A549 (cell line): ENCODE results near the gene KIAA0825. TPM values are rescaled to one million over a fixed set of nuclear protein-coding genes. Genes with fewer than 3 reads are reported as not detected.

Experiments
- ATAC-seq, 2 experiments: fragments of 200-7000 bp in 1 of 2; fragments of >200 bp in 1 of 2; cut with Nextera tagmentation in 1 of 2; cut with Tn5 transposase in 1 of 2; 3 replicates each; pipeline versions ENCODE4 v1.8.0 to v1.9.1; 2018 to 2020; ENCODE audit warnings: mild to moderate bottlenecking in 1 of 2, moderate library complexity in 1 of 2
- CTCF ChIA-PET: fragments of 300-600 bp; sonication (Branson Sonifier 250); formaldehyde crosslinking; extraction: SDS; loops from one replicate; lab custom pipeline; 2021; ENCODE audit warnings: antibody characterized with exemption, inconsistent platforms; lab: Yijun Ruan, JAX
- POLR2A ChIA-PET: fragments of 350-600 bp; formaldehyde crosslinking; extraction: SDS; loops from one replicate; lab custom pipeline; 2021; ENCODE audit warnings: antibody characterized with exemption, inconsistent platforms; lab: Yijun Ruan, JAX
- DNase-seq, 2 experiments: peaks; one replicate each; pipeline versions ENCODE4 v3.0.0 to v3.0.0-alpha.2; 2011 to 2016; ENCODE audit warnings: low read depth in 1 of 2, low spot score in 1 of 2
- FAIRE-seq: peaks from 2 replicates; lab custom pipeline; 2011; peaks lifted over from hg19 to GRCh38; lab: Jason Lieb, UNC
- H3K27ac ChIP-seq, 2 experiments: fragments of >200 bp; sonication (Bioruptor Twin); formaldehyde crosslinking; 3 replicates each; pipeline ENCODE4 v1.5.1; 2016 to 2017
- H3K4me1 ChIP-seq: fragments of >200 bp; sonication (Bioruptor Twin); formaldehyde crosslinking; 3 replicates; pipeline ENCODE4 v1.6.1; 2016
- H3K4me2 ChIP-seq: fragments of >200 bp; sonication (Bioruptor Twin); formaldehyde crosslinking; 3 replicates; pipeline ENCODE4 v1.6.1; 2016
- H3K4me3 ChIP-seq: fragments of >200 bp; sonication (Bioruptor Twin); formaldehyde crosslinking; 3 replicates; pipeline ENCODE4 v1.5.1; 2016
- H3K9me3 ChIP-seq: fragments of >200 bp; sonication (Bioruptor Twin); formaldehyde crosslinking; 3 replicates; pipeline ENCODE4 v1.6.1; 2016
- ATOH8 ChIP-seq: fragments of 250-450 bp; sonication (Bioruptor Pico); IDR thresholded peaks from 2 replicates; pipeline ENCODE4 v1.5.0; 2020; ENCODE audit warnings: low read depth, mild to moderate bottlenecking, moderate library complexity
- CBX8 ChIP-seq: fragments of 200-600 bp; sonication (generic); IDR thresholded peaks from 2 replicates; pipeline ENCODE4 v1.6.1; 2016
- CHD4 ChIP-seq: fragments of 200-600 bp; sonication (generic); IDR thresholded peaks from 2 replicates; pipeline ENCODE4 v1.6.1; 2016; ENCODE audit warnings: antibody characterized with exemption, mild to moderate bottlenecking, borderline replicate concordance
- CTCF ChIP-seq: fragments of >200 bp; sonication (Bioruptor Twin); formaldehyde crosslinking; IDR thresholded peaks from 3 replicates; pipeline ENCODE4 v1.5.1; 2016
- EHF ChIP-seq: fragments of 250-450 bp; sonication (Bioruptor Pico); IDR thresholded peaks from 2 replicates; pipeline ENCODE4 v1.5.0; 2020; ENCODE audit warnings: mild to moderate bottlenecking
- ELK1 ChIP-seq: fragments of 150-350 bp; IDR thresholded peaks from 2 replicates; pipeline ENCODE4 v1.6.1; 2014; ENCODE audit warnings: low read depth, mild to moderate bottlenecking, low read length
- EP300 ChIP-seq, 2 experiments: fragments of >200 bp; sonication (Bioruptor Twin); formaldehyde crosslinking; IDR thresholded peaks; 2 replicates in 1 of 2; 3 replicates in 1 of 2; pipeline ENCODE4 v1.6.1; 2016 to 2017
- ESRRA ChIP-seq: fragments of 150-350 bp; IDR thresholded peaks from 2 replicates; pipeline ENCODE4 v1.6.1; 2014; ENCODE audit warnings: mild to moderate bottlenecking, low read length, borderline replicate concordance
- FOSB ChIP-seq: fragments of 250-450 bp; sonication (Bioruptor Pico); IDR thresholded peaks from 2 replicates; pipeline ENCODE4 v1.5.0; 2020; ENCODE audit warnings: mild to moderate bottlenecking, moderate library complexity
- GATA3 ChIP-seq: IDR thresholded peaks from 2 replicates; pipeline ENCODE4 v1.6.1; 2012; ENCODE audit warnings: borderline replicate concordance
- HOXA7 ChIP-seq: fragments of 250-450 bp; sonication (Bioruptor Pico); IDR thresholded peaks from 2 replicates; pipeline ENCODE4 v1.5.0; 2020; ENCODE audit warnings: mild to moderate bottlenecking, moderate library complexity
- JUN ChIP-seq, 2 experiments: fragments of >200 bp; sonication (Bioruptor Twin); formaldehyde crosslinking; IDR thresholded peaks; 2 replicates in 1 of 2; 3 replicates in 1 of 2; pipeline ENCODE4 v1.6.1; 2016 to 2017
- JUNB ChIP-seq: fragments of >200 bp; sonication (Bioruptor Twin); formaldehyde crosslinking; IDR thresholded peaks from 2 replicates; pipeline ENCODE4 v1.6.1; 2016
- KDM1A ChIP-seq: fragments of 200-600 bp; sonication (generic); IDR thresholded peaks from 2 replicates; pipeline ENCODE4 v1.6.1; 2016; ENCODE audit warnings: low read depth, mild to moderate bottlenecking
- KDM5A ChIP-seq: fragments of 200-600 bp; sonication (generic); IDR thresholded peaks from 2 replicates; pipeline ENCODE4 v1.6.1; 2016; ENCODE audit warnings: antibody characterized with exemption, mild to moderate bottlenecking
- MYC ChIP-seq: IDR thresholded peaks from 2 replicates; pipeline ENCODE4 v1.6.1; 2012; ENCODE audit warnings: mild to moderate bottlenecking, inconsistent platforms, low read length, improper control_type of control experiment, borderline replicate concordance
- NR3C1 ChIP-seq: fragments of >200 bp; sonication (Bioruptor Twin); formaldehyde crosslinking; IDR thresholded peaks from 3 replicates; pipeline ENCODE4 v1.6.1; 2017
- PBX3 ChIP-seq: IDR thresholded peaks from 2 replicates; pipeline ENCODE4 v1.6.1; 2012
- RAD21 ChIP-seq, 2 experiments: fragments of >200 bp in 1 of 2; sonication (Bioruptor Twin) in 1 of 2; formaldehyde crosslinking in 1 of 2; IDR thresholded peaks in 1 of 2; conservative IDR thresholded peaks in 1 of 2; 2 replicates in 1 of 2; 3 replicates in 1 of 2; pipeline ENCODE4 v1.6.1; 2012 to 2018; ENCODE audit warnings: inconsistent platforms in 1 of 2
- RCOR1 ChIP-seq: fragments of 150-350 bp; IDR thresholded peaks from 2 replicates; pipeline ENCODE4 v1.6.1; 2014; ENCODE audit warnings: antibody characterized with exemption, low read length, low read depth
- REST ChIP-seq: fragments of 200-600 bp; sonication (generic); IDR thresholded peaks from 2 replicates; pipeline ENCODE4 v1.6.1; 2016; ENCODE audit warnings: antibody characterized with exemption, mild to moderate bottlenecking, moderate library complexity
- SREBF2 ChIP-seq: fragments of 450-650 bp; IDR thresholded peaks from 2 replicates; pipeline ENCODE4 v1.6.1; 2014; ENCODE audit warnings: mild to moderate bottlenecking, moderate library complexity
- TFCP2L1 ChIP-seq: fragments of 250-450 bp; sonication (Bioruptor Pico); IDR thresholded peaks from 2 replicates; pipeline ENCODE4 v1.5.0; 2021; ENCODE audit warnings: mild to moderate bottlenecking
- TP53 ChIP-seq: fragments of 250-450 bp; sonication (Bioruptor Pico); IDR thresholded peaks from 2 replicates; pipeline ENCODE4 v1.5.0; 2021; ENCODE audit warnings: mild to moderate bottlenecking, moderate library complexity
- ZFP36 ChIP-seq: fragments of 450-650 bp; IDR thresholded peaks from 2 replicates; pipeline ENCODE4 v1.6.1; 2014; ENCODE audit warnings: borderline replicate concordance; ENCODE audit not compliant: partially characterized antibody
- ZNF302 ChIP-seq: fragments of 250-450 bp; sonication (Bioruptor Pico); IDR thresholded peaks from 2 replicates; pipeline ENCODE4 v1.9.0; 2021; ENCODE audit warnings: inconsistent platforms, mild to moderate bottlenecking, moderate library complexity
- ZSCAN20 ChIP-seq: fragments of 250-450 bp; sonication (Bioruptor Pico); IDR thresholded peaks from 2 replicates; pipeline ENCODE4 v1.8.0; 2022; ENCODE audit warnings: mild to moderate bottlenecking, moderate library complexity
- WGBS: methylation state at CpG from one replicate; pipeline ENCODE4 v1.1.6; 2017; ENCODE audit errors: missing lambda C conversion rate; 5-methylcytosine and 5-hydroxymethylcytosine counted together
- polyA plus RNA-seq, 4 experiments: library from polyadenylated mRNA; depleted of rRNA in 3 of 4; stranded (reverse); fragments of >200 nt; fragmentation: RNase III in 1 of 4; extraction: RNeasy Plus Mini Kit Qiagen cat#74134 plus additional on column Dnase treatment in 1 of 4; gene quantifications; 2 replicates in 3 of 4; 3 replicates in 1 of 4; pipeline ENCODE4 v1.2.3, GENCODE V29; 2011 to 2017

Gene KIAA0825
- polyA plus RNA-seq, 2 of the 4 experiments (the other 2 are of a cell fraction): 0.57 to 0.80 TPM

- ATAC-seq: no peak
These were observed 60.4 kb downstream of the KIAA0825 start for GRCh38 chr5:94558028-94558427.

GRCh38 chr5:94551858-94552257, 66.5 kb downstream of the KIAA0825 start:
- no peak for TF ChIP-seq KDM1A
- TF ChIP-seq ZNF302 (CRISPR knock-in tag): no peak
- no peak for TF ChIP-seq FOSB
- no peak for TF ChIP-seq REST
- no peak for TF ChIP-seq RAD21 (conservative IDR thresholded peaks at IDR 0.05 in 1 of 2, IDR thresholded peaks at IDR 0.05 in 1 of 2)
- TF ChIP-seq ELK1: no peak
- no peak for TF ChIP-seq ZFP36
- no peak for TF ChIP-seq EHF (CRISPR knock-in tag)
- no peak for TF ChIP-seq TFCP2L1
- TF ChIP-seq TP53 (CRISPR knock-in tag): no peak
- TF ChIP-seq EP300 (IDR thresholded peaks at IDR 0.05): no peak
- TF ChIP-seq JUNB: no peak
- TF ChIP-seq SREBF2: no peak
- TF ChIP-seq MYC: no peak
- no peak for TF ChIP-seq PBX3
- TF ChIP-seq RCOR1: no peak
- no peak for TF ChIP-seq CTCF
- TF ChIP-seq HOXA7: no peak
- no peak for TF ChIP-seq CBX8
- no peak for TF ChIP-seq ESRRA
- POLR2A ChIA-PET: no interaction called here
- FAIRE-seq: no peak

More at GRCh38 chr5:94558028-94558427, 60.4 kb downstream of the KIAA0825 start:
- POLR2A ChIA-PET: no interaction called here
- WGBS: 78% methylated on average over 5 of the region's 5 CpGs
- Histone ChIP-seq H3K27ac (no peak overlapping the region), H3K4me3 (no peak overlapping the region), H3K9me3 (no peaks in the 10 kb centered on the region), H3K4me2 (no peak overlapping the region), H3K4me1 (peaks cover 2% of the 10 kb centered on the region; the same call in 1 of the 3 replicates)
- CTCF ChIA-PET: no interaction called here
- DNase-seq (no peak), FAIRE-seq (no peak)
- no peak for TF ChIP-seq FOSB
- no peak for TF ChIP-seq HOXA7
- no peak for TF ChIP-seq CHD4
- TF ChIP-seq KDM1A: no peak
- no peak for TF ChIP-seq GATA3
- no peak for TF ChIP-seq NR3C1
- TF ChIP-seq ATOH8 (CRISPR knock-in tag): no peak
- TF ChIP-seq JUN (IDR thresholded peaks at IDR 0.05): no peak
- no peak for TF ChIP-seq ELK1
- TF ChIP-seq KDM5A: no peak
- TF ChIP-seq ZSCAN20: no peak

More at GRCh38 chr5:94551858-94552257, 66.5 kb downstream of the KIAA0825 start:
- ATAC-seq (no peak), DNase-seq (no peak)
- H3K4me1 ChIP-seq: no peaks in the 10 kb centered on the region
- CTCF ChIA-PET: no interaction called here
- H3K27ac ChIP-seq: no peak overlapping the region
- no peak overlapping the region for H3K4me3 ChIP-seq
- no peaks in the 10 kb centered on the region for H3K9me3 ChIP-seq
- H3K4me2 ChIP-seq: no peak overlapping the region
- 53% methylated on average over 1 of the region's 1 CpG for WGBS
